Activated naive CD4-positive, alpha-beta T cell treated with anti-CD3 and anti-CD28 coated beads for 36 hours (primary cell): ENCODE data around the gene POLR3B. TPM values are rescaled to one million over a fixed set of nuclear protein-coding genes. Genes with fewer than 3 reads are reported as not detected.
"Not testable (repeated sequence)": the region's sequence is repeated elsewhere in the genome, so short reads cannot be mapped to it uniquely, and the experiment has no call there.

Source experiments
- CTCF ChIA-PET: fragments of 350-600 bp; sonication (Branson Sonifier 250); formaldehyde crosslinking; loops from one replicate; lab custom pipeline; 2021; ENCODE audit warnings: antibody characterized with exemption; lab: Charles Lee
- DNase-seq: peaks from one replicate; pipeline ENCODE4 v3.0.0-alpha.2; 2020
- H3K27ac Mint-ChIP-seq: one replicate; pipeline ENCODE4 v1.8.0; 2021; ENCODE audit warnings: mild to moderate bottlenecking, mixed read lengths
- H3K27me3 Mint-ChIP-seq: one replicate; pipeline ENCODE4 v1.8.0; 2021; ENCODE audit warnings: low read depth, mixed read lengths
- H3K36me3 Mint-ChIP-seq: one replicate; pipeline ENCODE4 v1.8.0; 2021; ENCODE audit warnings: low read depth, mixed read lengths
- H3K4me1 Mint-ChIP-seq: one replicate; pipeline ENCODE4 v1.8.0; 2021; ENCODE audit warnings: low read depth, mixed read lengths
- H3K4me3 Mint-ChIP-seq: one replicate; pipeline ENCODE4 v1.8.0; 2021; ENCODE audit warnings: mild to moderate bottlenecking, moderate library complexity, mixed read lengths
- H3K9me3 Mint-ChIP-seq: one replicate; pipeline ENCODE4 v1.8.0; 2021; ENCODE audit warnings: mixed read lengths
- intact Hi-C: fragments of 100-400 bp; cut with micrococcal nuclease; formaldehyde crosslinking; loops from one replicate; pipeline ENCODE4 v1.15.1; 2023
- total RNA-seq, 2 experiments: library from RNA; stranded (reverse); gene quantifications; one replicate each; pipeline ENCODE4 v1.2.3, GENCODE V29; 2021

Gene POLR3B
- total RNA-seq, 2 experiments from 2014 or later, result 6.4 to 6.8 TPM

DNA sequence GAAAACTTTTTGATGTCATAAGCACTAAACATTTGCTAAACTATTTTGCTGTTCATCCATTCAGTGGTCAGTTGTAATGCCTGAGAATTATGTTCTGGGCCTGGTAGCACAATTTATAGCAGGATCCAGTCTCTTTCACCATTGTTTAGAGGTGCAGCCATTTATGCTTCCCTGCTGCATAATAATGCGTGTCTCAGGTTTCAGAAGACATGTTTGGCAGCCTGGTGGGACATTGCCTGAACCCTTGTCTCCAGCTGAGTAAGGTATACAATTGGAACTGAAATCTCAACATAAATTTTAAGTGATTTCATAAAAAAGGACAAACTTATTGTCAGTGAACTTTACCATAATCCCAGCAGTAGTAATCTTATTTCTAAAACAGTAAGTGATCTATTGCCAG, 94.8 kb downstream of the POLR3B start:
- Mint-ChIP-seq H3K4me1 (no peaks in the 10 kb centered on the region), H3K27me3 (no peaks in the 10 kb centered on the region), H3K4me3 (no peak overlapping the region), H3K27ac (no peak overlapping the region), H3K36me3 (peaks cover 23% of the 10 kb centered on the region), H3K9me3 (no peaks in the 10 kb centered on the region)
- DNase-seq, result no peak
- intact Hi-C loops, result no loop called here
- CTCF ChIA-PET, result no interaction called here

DNA sequence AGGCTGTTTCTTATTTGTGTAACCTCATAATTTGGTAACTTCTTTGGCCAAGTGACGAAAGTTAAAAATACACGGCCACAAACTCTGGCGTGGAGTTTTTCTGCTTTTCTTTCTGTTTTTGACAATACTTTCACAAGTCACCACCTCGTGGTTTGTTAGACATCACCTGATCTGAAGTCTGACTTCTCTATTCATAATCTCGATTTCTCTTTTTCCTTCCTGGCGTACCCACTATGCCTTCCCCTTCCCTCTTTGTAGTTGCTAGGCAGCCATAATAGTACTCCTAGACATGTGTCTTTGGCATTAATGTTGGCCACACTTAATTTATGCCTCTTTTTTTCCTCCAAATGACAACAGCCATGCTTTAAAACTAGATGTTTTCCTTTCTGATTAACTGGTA, 97.6 kb downstream of the POLR3B start:
- Mint-ChIP-seq H3K36me3 (peaks cover 28% of the 10 kb centered on the region), H3K27ac (no peak overlapping the region), H3K9me3 (no peaks in the 10 kb centered on the region), H3K27me3 (no peaks in the 10 kb centered on the region), H3K4me1 (no peaks in the 10 kb centered on the region), H3K4me3 (no peak overlapping the region)
- CTCF ChIA-PET, result no interaction called here
- intact Hi-C loops, result no loop called here
- DNase-seq, result no peak

DNA sequence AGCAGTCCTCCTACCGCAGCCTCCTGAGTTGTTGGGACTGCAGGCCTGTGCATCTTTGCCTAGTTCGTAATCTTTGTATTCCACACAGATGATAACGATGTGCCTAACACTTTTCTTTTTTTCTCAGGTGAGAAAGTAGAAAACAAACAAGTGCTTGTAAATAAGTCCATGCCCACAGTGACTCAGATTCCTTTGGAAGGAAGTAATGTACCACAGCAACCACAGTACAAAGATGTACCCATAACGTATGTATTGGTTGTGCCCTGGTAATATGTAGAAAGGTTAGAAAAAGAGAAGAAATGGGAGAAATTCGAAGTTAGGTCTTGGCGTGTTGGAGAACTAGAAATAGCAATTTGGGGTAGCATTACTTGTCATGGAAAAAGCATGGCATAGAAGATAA, 101.6 kb downstream of the POLR3B start:
- Mint-ChIP-seq H3K36me3 (peaks cover 43% of the 10 kb centered on the region), H3K9me3 (no peaks in the 10 kb centered on the region), H3K27me3 (no peaks in the 10 kb centered on the region), H3K4me1 (peaks cover 2% of the 10 kb centered on the region), H3K27ac (no peak overlapping the region), H3K4me3 (no peak overlapping the region)
- no peak for DNase-seq
- intact Hi-C loops, result no loop called here
- CTCF ChIA-PET, result interaction anchor here (0.6 kb wide), 1 partner anchor 13 kb away, joined by 4 read pairs; no protein-coding TSS in a partner anchor

DNA sequence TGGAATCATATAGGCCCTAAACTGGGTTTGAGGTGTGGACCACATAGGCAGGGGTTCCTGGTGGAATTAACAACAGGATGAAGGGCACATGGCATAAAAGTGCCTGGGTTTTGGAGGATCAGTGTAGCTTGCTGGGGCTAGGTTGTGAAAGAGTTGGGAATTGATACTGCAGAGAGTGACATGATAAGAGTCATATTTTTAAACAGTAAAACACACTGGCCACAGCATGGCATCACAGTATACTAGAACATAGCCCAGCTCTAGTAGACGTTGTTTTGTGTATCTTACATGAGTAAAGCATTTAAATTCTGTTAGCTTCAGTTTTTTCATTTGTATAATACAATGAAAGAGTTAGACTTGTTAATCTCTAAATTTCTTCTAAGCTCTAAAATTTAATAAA, 102.0 kb downstream of the POLR3B start:
- CTCF ChIA-PET, result no interaction called here
- Mint-ChIP-seq H3K36me3 (peaks cover 43% of the 10 kb centered on the region), H3K27me3 (no peaks in the 10 kb centered on the region), H3K4me3 (no peak overlapping the region), H3K27ac (no peak overlapping the region), H3K4me1 (peaks cover 2% of the 10 kb centered on the region), H3K9me3 (no peaks in the 10 kb centered on the region)
- intact Hi-C loops, result no loop called here
- no peak for DNase-seq

DNA sequence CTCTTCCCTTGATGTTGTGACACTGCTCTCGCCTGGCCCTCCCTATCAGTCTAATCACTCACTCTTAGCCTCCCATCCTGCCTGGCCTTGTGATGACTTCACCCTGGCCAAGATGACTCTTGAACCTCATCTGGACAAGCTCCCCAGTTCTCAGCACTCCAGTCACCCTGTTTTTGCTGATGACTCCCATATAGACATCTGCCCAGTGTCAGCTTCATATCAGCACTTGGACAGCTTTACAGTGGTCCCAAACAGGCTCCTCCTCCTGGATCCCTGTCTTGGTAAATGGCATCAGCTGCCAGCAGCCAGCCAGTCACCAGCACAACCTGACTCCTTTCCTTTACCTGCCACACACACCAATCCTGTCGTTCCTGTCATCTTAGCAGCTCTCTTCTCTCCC, 104.2 kb downstream of the POLR3B start:
- H3K4me1 Mint-ChIP-seq, result peaks cover 2% of the 10 kb centered on the region
- no peak overlapping the region for H3K27ac Mint-ChIP-seq
- intact Hi-C loops, result no loop called here
- DNase-seq, result no peak
- no peaks in the 10 kb centered on the region for H3K27me3 Mint-ChIP-seq
- peaks cover 48% of the 10 kb centered on the region for H3K36me3 Mint-ChIP-seq
- H3K4me3 Mint-ChIP-seq, result no peak overlapping the region
- no peaks in the 10 kb centered on the region for H3K9me3 Mint-ChIP-seq
- CTCF ChIA-PET, result no interaction called here

DNA sequence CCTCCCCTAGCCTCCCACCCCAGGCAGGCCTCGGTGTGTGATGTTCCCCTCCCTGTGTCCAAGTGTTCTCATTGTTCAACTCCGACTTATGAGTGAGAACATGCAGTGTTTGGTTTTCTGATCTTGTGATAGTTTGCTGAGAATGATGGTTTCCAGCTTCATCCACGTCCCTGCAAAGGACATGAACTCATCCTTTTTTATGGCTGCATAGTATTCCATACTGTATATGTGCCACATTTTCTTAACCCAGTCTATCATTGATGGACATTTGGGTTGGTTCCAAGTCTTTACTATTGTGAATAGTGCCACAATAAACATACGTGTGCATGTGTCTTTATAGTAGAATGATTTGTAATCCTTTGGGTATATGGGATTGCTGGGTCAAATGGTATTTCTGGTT, 108.1 kb downstream of the POLR3B start:
- H3K27me3 Mint-ChIP-seq, DNase-seq, CTCF ChIA-PET, H3K4me1 Mint-ChIP-seq, H3K4me3 Mint-ChIP-seq, H3K27ac Mint-ChIP-seq, H3K9me3 Mint-ChIP-seq, intact Hi-C loops: not testable (repeated sequence)
- peaks cover 72% of the 10 kb centered on the region for H3K36me3 Mint-ChIP-seq

DNA sequence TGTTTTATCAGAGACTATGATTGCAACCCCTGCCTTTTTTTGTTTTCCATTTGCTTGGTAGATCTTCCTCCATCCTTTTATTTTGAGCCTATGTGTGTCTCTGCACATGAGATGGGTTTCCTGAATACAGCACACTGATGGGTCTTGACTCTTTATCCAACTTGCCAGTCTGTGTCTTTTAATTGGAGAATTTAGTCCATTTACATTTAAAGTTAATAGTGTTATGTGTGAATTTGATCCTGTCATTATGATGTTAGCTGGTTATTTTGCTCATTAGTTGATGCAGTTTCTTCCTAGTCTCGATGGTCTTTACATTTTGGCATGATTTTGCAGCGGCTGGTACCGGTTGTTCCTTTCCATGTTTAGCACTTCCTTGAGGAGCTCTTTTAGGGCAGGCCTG, 118.1 kb downstream of the POLR3B start:
- H3K4me3 Mint-ChIP-seq, CTCF ChIA-PET, intact Hi-C loops, DNase-seq, H3K27ac Mint-ChIP-seq, H3K4me1 Mint-ChIP-seq, H3K9me3 Mint-ChIP-seq, H3K27me3 Mint-ChIP-seq: not testable (repeated sequence)
- H3K36me3 Mint-ChIP-seq, result peaks cover 20% of the 10 kb centered on the region

DNA sequence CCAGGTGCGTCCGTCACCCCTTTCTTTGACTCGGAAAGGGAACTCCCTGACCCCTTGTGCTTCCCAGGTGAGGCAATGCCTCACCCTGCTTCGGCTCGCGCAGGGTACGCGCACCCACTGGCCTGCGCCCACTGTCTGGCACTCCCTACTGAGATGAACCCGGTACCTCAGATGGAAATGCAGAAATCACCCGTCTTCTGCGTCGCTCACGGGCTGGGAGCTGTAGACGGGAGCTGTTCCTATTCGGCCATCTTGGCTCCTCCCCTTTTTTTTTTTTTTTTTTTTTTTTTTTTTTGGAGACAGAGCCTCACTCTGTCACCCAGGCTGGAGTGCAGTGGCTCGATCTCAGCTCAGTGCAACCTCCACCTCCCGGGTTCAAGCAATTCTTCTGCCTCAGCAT, 120.1 kb downstream of the POLR3B start:
- intact Hi-C loops, H3K27ac Mint-ChIP-seq, H3K9me3 Mint-ChIP-seq, CTCF ChIA-PET, DNase-seq, H3K4me1 Mint-ChIP-seq, H3K4me3 Mint-ChIP-seq, H3K27me3 Mint-ChIP-seq: not testable (repeated sequence)
- peaks cover 22% of the 10 kb centered on the region for H3K36me3 Mint-ChIP-seq

DNA sequence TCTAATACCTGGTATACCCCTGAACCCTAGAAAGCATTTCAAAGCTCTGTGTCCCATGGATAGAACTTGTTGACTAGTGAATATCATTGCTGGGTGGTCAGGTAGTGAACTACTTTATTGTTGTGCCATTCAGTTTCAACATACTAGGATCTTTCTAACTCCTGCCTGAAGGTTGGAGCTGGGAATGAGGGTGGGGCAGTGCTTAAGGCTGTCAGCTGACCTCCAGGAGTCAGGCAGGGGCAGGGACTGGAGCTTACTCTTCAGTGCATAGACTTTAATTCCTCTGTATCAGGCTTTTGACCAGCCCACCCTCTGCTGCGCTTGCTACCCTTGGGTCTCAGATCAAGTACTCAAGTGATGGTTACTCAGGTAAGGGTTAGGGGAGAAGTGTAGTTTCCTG, 122.7 kb downstream of the POLR3B start:
- Mint-ChIP-seq H3K4me3 (no peak overlapping the region), H3K4me1 (no peaks in the 10 kb centered on the region), H3K27me3 (no peaks in the 10 kb centered on the region), H3K36me3 (peaks cover 26% of the 10 kb centered on the region), H3K9me3 (no peaks in the 10 kb centered on the region), H3K27ac (no peak overlapping the region)
- CTCF ChIA-PET, result no interaction called here
- no peak for DNase-seq
- intact Hi-C loops, result no loop called here

DNA sequence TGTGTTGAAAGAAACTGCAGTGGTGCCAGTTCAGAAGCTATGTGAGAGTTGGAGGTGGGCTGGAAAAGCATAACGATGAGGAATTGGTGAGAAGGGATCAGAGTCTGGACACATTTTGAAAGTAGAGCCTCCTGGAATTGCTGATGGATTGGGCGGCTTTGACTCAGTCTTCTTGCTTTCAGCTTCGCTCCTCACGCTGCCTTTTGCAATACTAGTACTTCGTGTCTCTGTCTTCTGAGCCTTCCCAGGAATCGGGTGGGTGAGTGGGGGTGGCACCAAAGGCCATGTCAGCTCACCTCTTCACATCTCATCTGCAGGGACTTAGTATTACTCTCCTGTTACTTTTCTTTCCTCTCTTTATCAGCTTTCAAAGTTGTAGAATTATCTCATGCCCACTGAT, 123.7 kb downstream of the POLR3B start:
- Mint-ChIP-seq H3K27me3 (no peaks in the 10 kb centered on the region), H3K4me3 (no peak overlapping the region), H3K9me3 (no peaks in the 10 kb centered on the region), H3K4me1 (no peaks in the 10 kb centered on the region), H3K36me3 (peaks cover 26% of the 10 kb centered on the region), H3K27ac (no peak overlapping the region)
- intact Hi-C loops, result no loop called here
- DNase-seq, result no peak
- CTCF ChIA-PET, result interaction anchor here (0.6 kb wide), 1 partner anchor 489 kb away, joined by 4 read pairs; no protein-coding TSS in a partner anchor

DNA sequence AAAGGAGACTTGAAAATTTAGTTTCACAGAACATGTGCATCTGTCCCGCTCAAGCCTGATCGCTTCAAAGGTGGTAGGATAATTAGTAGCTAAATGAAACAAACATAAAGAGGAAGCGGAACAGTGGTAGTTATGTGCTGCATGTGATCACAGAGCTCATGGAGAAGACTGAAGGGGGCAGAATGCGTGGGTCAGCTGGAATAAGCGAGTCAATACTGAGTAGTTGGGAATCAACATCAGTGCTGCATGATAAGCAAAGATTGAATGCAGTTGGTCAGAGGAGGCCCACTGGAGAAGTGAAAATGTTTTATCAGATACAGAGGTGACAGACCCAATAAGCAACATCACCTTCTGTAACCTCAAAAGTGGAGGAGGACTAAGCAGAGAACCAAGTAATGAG, 130.1 kb downstream of the POLR3B start:
- Mint-ChIP-seq H3K27me3 (no peaks in the 10 kb centered on the region), H3K9me3 (no peaks in the 10 kb centered on the region), H3K27ac (no peak overlapping the region), H3K4me3 (no peak overlapping the region), H3K4me1 (no peaks in the 10 kb centered on the region), H3K36me3 (peaks cover 3% of the 10 kb centered on the region)
- CTCF ChIA-PET, result interaction anchor here (0.8 to 1.3 kb wide), 2 partner anchors 11 to 111 kb away, joined by 3 to 5 read pairs; no protein-coding TSS in a partner anchor
- intact Hi-C loops, result no loop called here
- DNase-seq, result no peak

DNA sequence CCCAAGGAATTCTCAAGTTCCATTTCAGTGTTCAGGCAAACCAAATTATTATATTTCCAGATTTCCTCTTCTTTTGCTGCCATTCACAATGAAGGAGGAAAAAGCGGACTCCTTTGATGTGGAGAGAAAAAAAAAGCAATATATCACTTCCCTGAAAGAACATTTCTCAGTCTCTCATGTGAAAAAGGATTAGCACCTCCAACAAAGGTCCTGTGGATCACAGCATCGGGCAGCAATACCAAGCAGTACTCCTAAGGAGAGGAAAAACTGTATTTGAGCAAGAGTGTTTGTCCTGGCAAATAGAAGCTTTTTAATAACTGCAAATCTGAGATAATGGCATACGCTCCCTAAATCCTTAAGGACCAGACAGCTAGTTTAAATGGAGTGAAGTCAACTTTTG, 131.3 kb downstream of the POLR3B start:
- no peaks in the 10 kb centered on the region for H3K9me3 Mint-ChIP-seq

DNA sequence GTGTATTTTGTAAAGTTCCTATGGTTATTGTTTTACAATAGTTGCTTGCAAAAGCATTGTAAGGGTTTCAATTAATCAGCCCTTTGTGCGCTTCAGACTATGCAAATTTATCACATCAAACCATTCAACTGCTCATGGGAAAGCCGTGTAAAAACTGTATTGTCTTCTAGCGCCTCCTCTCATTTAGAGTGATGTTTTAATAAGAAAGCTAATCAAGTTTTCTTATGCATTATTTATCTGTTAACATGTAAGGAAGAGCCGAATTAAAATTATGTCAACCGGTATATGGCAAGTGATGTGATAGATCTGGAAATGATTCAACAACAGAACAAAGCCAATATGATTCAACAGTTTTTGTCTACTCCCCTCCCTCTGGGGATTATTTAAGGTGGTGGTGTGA, 132.7 kb downstream of the POLR3B start:
- Mint-ChIP-seq H3K36me3 (peaks cover 1% of the 10 kb centered on the region), H3K27me3 (no peaks in the 10 kb centered on the region), H3K9me3 (no peaks in the 10 kb centered on the region), H3K4me3 (no peak overlapping the region), H3K27ac (no peak overlapping the region), H3K4me1 (no peaks in the 10 kb centered on the region)
- no peak for DNase-seq
- intact Hi-C loops, result no loop called here
- CTCF ChIA-PET, result no interaction called here

More for the DNA sequence above, 131.3 kb downstream of the POLR3B start:
- CTCF ChIA-PET, result no interaction called here
- H3K27me3 Mint-ChIP-seq, result no peaks in the 10 kb centered on the region
- no peak overlapping the region for H3K4me3 Mint-ChIP-seq
- H3K36me3 Mint-ChIP-seq, result peaks cover 3% of the 10 kb centered on the region
- H3K4me1 Mint-ChIP-seq, result no peaks in the 10 kb centered on the region
- intact Hi-C loops, result no loop called here
- no peak for DNase-seq
- no peak overlapping the region for H3K27ac Mint-ChIP-seq
